ENCODE results near the gene UNC93A.
"Not testable (repeated sequence)": the region's sequence is repeated elsewhere in the genome, so short reads cannot be mapped to it uniquely, and the experiment has no call there.

UNC93A gene

GRCh38 chr6:167305796-167306195 is 14.7 kb downstream of the UNC93A start:
- TF ChIP-seq SNAI2 (CRISPR knock-in tag; IDR thresholded peaks at IDR 0.05): no peak
- TF ChIP-seq CSRNP3 (CRISPR knock-in tag; IDR thresholded peaks at IDR 0.05): no peak
- no peak for TF ChIP-seq RARB (CRISPR knock-in tag; IDR thresholded peaks at IDR 0.05)
- no peak for TF ChIP-seq ARNTL (CRISPR knock-in tag; IDR thresholded peaks at IDR 0.05; ENCODE audit: borderline replicate concordance, low read depth)
- ATAC-seq: no peak

GRCh38 chr6:167306401-167306998 is 15.4 kb downstream of the UNC93A start:
- TF ChIP-seq ZNF70 (CRISPR knock-in tag; IDR thresholded peaks at IDR 0.05): no peak
- ATAC-seq: peak; percentile 65; the same call in 2 of the 3 replicates

- TF ChIP-seq TSHZ2 (CRISPR knock-in tag; IDR thresholded peaks at IDR 0.05) (no peak), ZFP3 (CRISPR knock-in tag; IDR thresholded peaks at IDR 0.05) (no peak), TOX (CRISPR knock-in tag; IDR thresholded peaks at IDR 0.05; ENCODE audit: borderline replicate concordance) (no peak), PATZ1 (CRISPR knock-in tag; IDR thresholded peaks at IDR 0.05; ENCODE audit: borderline replicate concordance) (no peak), CREB5 (CRISPR knock-in tag; IDR thresholded peaks at IDR 0.05; ENCODE audit: low read depth) (no peak), OSR1 (CRISPR knock-in tag; IDR thresholded peaks at IDR 0.05) (no peak), ZNF8 (CRISPR knock-in tag; IDR thresholded peaks at IDR 0.05) (no peak)
- no peak for ATAC-seq
Observed at GRCh38 chr6:167307342-167307955, 16.3 kb downstream of the UNC93A start.

GRCh38 chr6:167308207-167308606 is 17.1 kb downstream of the UNC93A start:
- ATAC-seq: no peak

GRCh38 chr6:167309355-167310192 is 18.5 kb downstream of the UNC93A start:
- ATAC-seq: not testable (repeated sequence)

More at GRCh38 chr6:167308207-167308606, 17.1 kb downstream of the UNC93A start:
- TF ChIP-seq ZNF565 (CRISPR knock-in tag; conservative IDR thresholded peaks at IDR 0.05; ENCODE audit: low read depth): no peak
- TF ChIP-seq ZFP3 (CRISPR knock-in tag; IDR thresholded peaks at IDR 0.05): no peak
- no peak for TF ChIP-seq GLIS3 (CRISPR knock-in tag; IDR thresholded peaks at IDR 0.05)
- no peak for TF ChIP-seq ZC3H10 (CRISPR knock-in tag; IDR thresholded peaks at IDR 0.05)
- TF ChIP-seq ZFP30 (CRISPR knock-in tag; IDR thresholded peaks at IDR 0.05): no peak
- no peak for TF ChIP-seq BACH2 (CRISPR knock-in tag; IDR thresholded peaks at IDR 0.05; ENCODE audit: borderline replicate concordance)
- no peak for TF ChIP-seq TCF4 (CRISPR knock-in tag; IDR thresholded peaks at IDR 0.05; ENCODE audit: borderline replicate concordance)

Measured in SK-N-SH treated with all-trans-retinoic acid at 6 μM for 48 hours (cell line).